SU-DHL-6 (cell line): ENCODE data around the gene TMPRSS5.

Source experiments
- H2AFZ ChIP-seq: fragments of 200-600 bp; sonication (generic); 2 replicates; pipeline ENCODE4 v1.6.1; 2014; ENCODE audit warnings: low read depth, mild to moderate bottlenecking, moderate library complexity, mixed read lengths, antibody characterized with exemption, low read length; ENCODE audit not compliant: severe bottlenecking
- H3F3A ChIP-seq: fragments of 200-600 bp; shearing (Covaris generic); 2 replicates; pipeline ENCODE4 v1.6.0; 2016; ENCODE audit warnings: antibody characterized with exemption, mild to moderate bottlenecking; ENCODE audit not compliant: insufficient read depth
- H3K27ac ChIP-seq: fragments of 200-600 bp; sonication (generic); 2 replicates; pipeline ENCODE4 v1.5.1; 2016; ENCODE audit warnings: low read depth, mild to moderate bottlenecking, low read length, moderate library complexity, mixed read lengths
- H3K27me3 ChIP-seq: fragments of 200-600 bp; sonication (generic), shearing (Covaris generic); 2 replicates; pipeline ENCODE4 v1.6.0; 2014; ENCODE audit warnings: mild to moderate bottlenecking, low read length
- H3K36me3 ChIP-seq: fragments of 200-600 bp; sonication (generic); 2 replicates; pipeline ENCODE4 v1.6.1; 2014; ENCODE audit warnings: mild to moderate bottlenecking, low read length, mixed read lengths
- H3K4me2 ChIP-seq: fragments of 300-600, 200-600 bp; shearing (Covaris generic), sonication (generic); 2 replicates; pipeline ENCODE4 v1.6.0; 2014; ENCODE audit warnings: low read length, low read depth, mild to moderate bottlenecking; ENCODE audit not compliant: poor library complexity, severe bottlenecking
- H3K4me3 ChIP-seq: fragments of 200-600 bp; sonication (generic); 2 replicates; pipeline ENCODE4 v1.5.1; 2014; ENCODE audit warnings: antibody characterized with exemption, low read length, mild to moderate bottlenecking, mixed read lengths; ENCODE audit not compliant: insufficient read depth, poor library complexity, severe bottlenecking
- H3K79me2 ChIP-seq: fragments of 200-600 bp; sonication (generic); 2 replicates; pipeline ENCODE4 v1.6.1; 2014; ENCODE audit warnings: mild to moderate bottlenecking, low read length, moderate library complexity; ENCODE audit not compliant: insufficient read depth
- H3K9ac ChIP-seq: fragments of 200-600 bp; sonication (generic); 2 replicates; pipeline ENCODE4 v1.7.0; 2014; ENCODE audit warnings: mild to moderate bottlenecking, low read length
- H3K9me2 ChIP-seq: fragments of 200-600 bp; sonication (generic); replicated peaks from 2 replicates; pipeline ENCODE4 v1.6.1; 2014; ENCODE audit warnings: low read length; ENCODE audit not compliant: insufficient read depth
- H3K9me3 ChIP-seq: fragments of 200-600 bp; sonication (generic); 2 replicates; pipeline ENCODE4 v1.6.1; 2014; ENCODE audit warnings: low read length, mixed read lengths; ENCODE audit not compliant: insufficient read depth
- H4K20me1 ChIP-seq: fragments of 200-600 bp; sonication (generic); 2 replicates; pipeline ENCODE4 v1.6.1; 2014; ENCODE audit warnings: low read depth, mild to moderate bottlenecking, antibody characterized with exemption, low read length, moderate library complexity, mixed read lengths
- CTCF ChIP-seq: fragments of 200-600 bp; sonication (generic); IDR thresholded peaks from one replicate; pipeline ENCODE4 v1.5.1; 2017; ENCODE audit warnings: antibody characterized with exemption, mild to moderate bottlenecking, low read length, moderate library complexity; ENCODE audit not compliant: insufficient read depth, poor library complexity, severe bottlenecking
- EZH2phosphoT487 ChIP-seq: fragments of 200-600 bp; sonication (generic), shearing (Covaris generic); conservative IDR thresholded peaks from 2 replicates; pipeline ENCODE4 v1.6.1; 2018; ENCODE audit warnings: mild to moderate bottlenecking, antibody characterized with exemption, low read length, moderate library complexity, mixed read lengths

TMPRSS5 gene

GRCh38 chr11:113689768-113690618, 16.1 kb downstream of the TMPRSS5 start:
- TF ChIP-seq CTCF = no peak
- no peak for TF ChIP-seq EZH2phosphoT487
- no peaks in the 10 kb centered on the region for H3K79me2 ChIP-seq
- no peaks in the 10 kb centered on the region for H3F3A ChIP-seq
- H3K4me2 ChIP-seq = no peak overlapping the region
- H4K20me1 ChIP-seq = no peaks in the 10 kb centered on the region
- no peak overlapping the region for H3K4me3 ChIP-seq
- H3K27me3 ChIP-seq = no peaks in the 10 kb centered on the region
- H3K9me2 ChIP-seq = no peaks in the 10 kb centered on the region
- no peak overlapping the region for H3K27ac ChIP-seq
- H3K9ac ChIP-seq = no peak overlapping the region
- H3K36me3 ChIP-seq = no peaks in the 10 kb centered on the region
- no peak overlapping the region for H2AFZ ChIP-seq
- no peaks in the 10 kb centered on the region for H3K9me3 ChIP-seq

- no peaks in the 10 kb centered on the region for H3K79me2 ChIP-seq
- no peaks in the 10 kb centered on the region for H4K20me1 ChIP-seq
- no peak overlapping the region for H3K4me3 ChIP-seq
- H3K9me2 ChIP-seq = no peaks in the 10 kb centered on the region
- no peak overlapping the region for H2AFZ ChIP-seq
- H3F3A ChIP-seq = no peaks in the 10 kb centered on the region
- no peaks in the 10 kb centered on the region for H3K27me3 ChIP-seq
- no peak overlapping the region for H3K4me2 ChIP-seq
- no peaks in the 10 kb centered on the region for H3K36me3 ChIP-seq
- H3K9ac ChIP-seq = no peak overlapping the region
- no peak overlapping the region for H3K27ac ChIP-seq
- no peaks in the 10 kb centered on the region for H3K9me3 ChIP-seq
- TF ChIP-seq CTCF (no peak), EZH2phosphoT487 (no peak)
Observed at GRCh38 chr11:113685654-113686359, 20.3 kb downstream of the TMPRSS5 start.

GRCh38 chr11:113684496-113684895, 21.6 kb downstream of the TMPRSS5 start:
- Histone ChIP-seq H3K4me3 (no peak overlapping the region), H3K9me2 (no peaks in the 10 kb centered on the region), H4K20me1 (no peaks in the 10 kb centered on the region), H3K79me2 (no peaks in the 10 kb centered on the region), H3K36me3 (no peaks in the 10 kb centered on the region), H3F3A (no peaks in the 10 kb centered on the region), H2AFZ (no peak overlapping the region), H3K4me2 (no peak overlapping the region), H3K27ac (no peak overlapping the region), H3K27me3 (no peaks in the 10 kb centered on the region), H3K9ac (no peak overlapping the region), H3K9me3 (no peaks in the 10 kb centered on the region)
- TF ChIP-seq CTCF (no peak), EZH2phosphoT487 (no peak)
